ENCODE measurements around the gene TDRD7.

DNA sequence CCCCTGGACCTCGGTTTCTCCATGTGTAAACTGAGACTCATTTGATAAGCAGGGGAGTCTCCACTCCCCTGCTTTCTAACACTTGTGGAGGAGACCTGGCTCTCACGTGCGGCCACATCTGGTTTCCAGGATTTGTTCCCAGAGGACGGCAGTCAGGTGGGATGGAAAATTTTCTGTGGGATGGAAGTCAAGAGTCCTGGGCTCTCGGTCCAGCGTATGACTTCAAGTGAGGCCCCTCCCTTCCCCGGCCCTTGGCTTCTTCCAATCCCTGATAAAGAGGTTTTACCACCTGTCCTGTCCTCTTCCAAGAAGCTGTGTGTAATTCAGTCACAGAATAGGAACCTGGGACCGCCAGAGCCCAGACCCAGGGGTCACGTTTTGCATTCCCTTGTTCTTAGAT, 124.6 kb downstream of the TDRD7 start:
- TF ChIP-seq, protein P1, sequence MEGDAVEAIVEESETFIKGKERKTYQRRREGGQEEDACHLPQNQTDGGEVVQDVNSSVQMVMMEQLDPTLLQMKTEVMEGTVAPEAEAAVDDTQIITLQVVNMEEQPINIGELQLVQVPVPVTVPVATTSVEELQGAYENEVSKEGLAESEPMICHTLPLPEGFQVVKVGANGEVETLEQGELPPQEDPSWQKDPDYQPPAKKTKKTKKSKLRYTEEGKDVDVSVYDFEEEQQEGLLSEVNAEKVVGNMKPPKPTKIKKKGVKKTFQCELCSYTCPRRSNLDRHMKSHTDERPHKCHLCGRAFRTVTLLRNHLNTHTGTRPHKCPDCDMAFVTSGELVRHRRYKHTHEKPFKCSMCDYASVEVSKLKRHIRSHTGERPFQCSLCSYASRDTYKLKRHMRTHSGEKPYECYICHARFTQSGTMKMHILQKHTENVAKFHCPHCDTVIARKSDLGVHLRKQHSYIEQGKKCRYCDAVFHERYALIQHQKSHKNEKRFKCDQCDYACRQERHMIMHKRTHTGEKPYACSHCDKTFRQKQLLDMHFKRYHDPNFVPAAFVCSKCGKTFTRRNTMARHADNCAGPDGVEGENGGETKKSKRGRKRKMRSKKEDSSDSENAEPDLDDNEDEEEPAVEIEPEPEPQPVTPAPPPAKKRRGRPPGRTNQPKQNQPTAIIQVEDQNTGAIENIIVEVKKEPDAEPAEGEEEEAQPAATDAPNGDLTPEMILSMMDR (IDR thresholded peaks at IDR 0.05; ENCODE audit: poor library complexity), result no peak
- no peak for TF ChIP-seq EZH2 (IDR thresholded peaks at IDR 0.05; ENCODE audit: borderline replicate concordance)

All from hepatocyte (in vitro differentiated cells).